Measurements from ENCODE around the gene FKTN.

GRCh38 chr9:105508530-105508929 is 49.4 kb upstream of the FKTN start:
- TF ChIP-seq CTCF (IDR thresholded peaks at IDR 0.05) = no peak
- TF ChIP-seq ZFX (IDR thresholded peaks at IDR 0.05; ENCODE audit: borderline replicate concordance) = no peak

Measured in 22Rv1 (cell line).